ENCODE measurements around the gene WIZ.
"Not testable (repeated sequence)": the region's sequence is repeated elsewhere in the genome, so short reads cannot be mapped to it uniquely, and the experiment has no call there.

The WIZ gene

GRCh38 chr19:15428956-15429824 lies 20.6 kb downstream of the WIZ start:
- DNase-seq (ENCODE audit: low read depth in 2 of 2): no peak

DNA sequence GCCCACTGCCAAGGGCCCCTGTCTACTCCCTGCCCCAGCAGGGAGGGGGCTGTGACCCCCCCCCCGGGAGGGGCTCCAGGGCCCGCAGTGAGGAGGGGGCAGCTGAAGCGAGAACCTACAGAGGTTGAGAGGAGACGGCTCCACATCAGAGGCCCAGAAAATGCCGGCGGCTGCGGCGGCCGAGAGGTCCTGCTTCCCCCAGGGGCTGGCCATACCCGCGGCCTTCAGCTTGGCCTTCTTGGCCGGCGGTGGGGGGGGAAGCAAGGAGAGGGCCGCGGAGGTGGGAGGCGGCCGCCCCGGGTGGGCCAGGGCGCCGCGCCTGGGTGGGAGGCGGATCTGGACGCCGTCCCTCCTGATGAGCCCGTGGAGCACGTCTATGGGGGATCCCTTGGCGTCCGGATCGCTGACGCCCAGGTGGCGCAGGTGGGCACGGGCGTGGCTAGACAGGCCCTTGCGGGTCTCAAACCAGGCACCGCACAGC lies 21.7 kb downstream of the WIZ start:
- DNase-seq (ENCODE audit: low read depth in 2 of 2): no peak

DNA sequence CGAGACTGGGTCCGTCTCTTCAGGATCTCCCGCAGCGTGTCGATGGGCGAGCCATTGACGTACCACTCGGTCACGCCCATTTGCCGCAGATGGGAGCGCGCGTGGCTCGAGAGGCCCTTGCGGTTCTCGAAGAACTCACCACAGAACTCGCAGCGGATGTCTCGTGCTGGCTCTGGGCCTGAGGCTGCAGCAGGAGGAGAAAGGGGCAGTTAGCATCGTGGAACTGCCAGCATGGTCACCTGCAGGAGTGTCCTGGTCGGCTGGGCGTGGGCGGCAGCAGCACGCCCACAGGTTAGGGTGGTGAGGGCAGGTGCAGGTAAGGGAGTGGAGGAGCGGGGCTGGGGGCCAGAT lies 22.4 kb downstream of the WIZ start:
- DNase-seq (ENCODE audit: low read depth in 2 of 2): no peak

- DNase-seq (ENCODE audit: low read depth in 2 of 2): no peak
Observed at GRCh38 chr19:15426485-15427349, 23.0 kb downstream of the WIZ start.

- no peak for DNase-seq (ENCODE audit: low read depth in 2 of 2)
Observed at GRCh38 chr19:15425321-15425950, 24.3 kb downstream of the WIZ start.

- no peak for DNase-seq (ENCODE audit: low read depth in 2 of 2)
Observed at GRCh38 chr19:15424692-15425272, 25.0 kb downstream of the WIZ start.

- DNase-seq (ENCODE audit: low read depth in 2 of 2): no peak
Observed at GRCh38 chr19:15424121-15424520, 25.6 kb downstream of the WIZ start.

GRCh38 chr19:15423130-15423529 lies 26.6 kb downstream of the WIZ start:
- no peak for DNase-seq (ENCODE audit: low read depth in 2 of 2)

- DNase-seq (ENCODE audit: low read depth in 2 of 2): no peak
Observed at GRCh38 chr19:15422296-15423075, 27.3 kb downstream of the WIZ start.

- DNase-seq (ENCODE audit: low read depth in 2 of 2): no peak
Observed at GRCh38 chr19:15421721-15422260, 28.0 kb downstream of the WIZ start.

- DNase-seq (ENCODE audit: low read depth in 2 of 2): no peak
Observed at GRCh38 chr19:15421136-15421695, 28.5 kb downstream of the WIZ start.

GRCh38 chr19:15419413-15420025 lies 30.2 kb downstream of the WIZ start:
- DNase-seq (ENCODE audit: low read depth in 2 of 2): no peak

- peak; percentile 91 to 96 for DNase-seq (ENCODE audit: low read depth in 2 of 2)
Observed at GRCh38 chr19:15418579-15419412, 31.0 kb downstream of the WIZ start, which contains the start of gene AKAP8L. Gene AKAP8L (minus strand): TSS chr19:15418988. CDS start chr19:15418923, 65 bp downstream.

DNA sequence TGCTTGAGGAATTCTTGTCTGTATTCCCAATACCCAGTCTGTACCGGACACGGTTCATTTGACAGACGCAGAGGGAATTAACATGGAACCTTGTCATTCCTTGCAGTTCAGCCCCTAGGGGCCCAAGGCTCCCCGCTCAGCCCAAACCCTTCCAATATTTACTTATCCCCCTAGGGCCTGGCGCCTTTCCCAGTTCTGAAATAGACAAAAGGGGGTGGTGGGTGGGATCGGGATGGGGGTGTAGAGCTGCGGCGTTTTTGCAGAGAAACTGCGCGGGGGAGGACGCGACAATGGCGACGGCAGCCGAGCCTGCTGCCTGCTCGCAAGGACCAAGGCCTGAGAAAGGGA lies 31.6 kb downstream of the WIZ start:
- no peak for DNase-seq (ENCODE audit: low read depth in 2 of 2)

- DNase-seq (ENCODE audit: low read depth in 2 of 2): no peak
Observed at GRCh38 chr19:15417699-15418098, 32.1 kb downstream of the WIZ start.

DNA sequence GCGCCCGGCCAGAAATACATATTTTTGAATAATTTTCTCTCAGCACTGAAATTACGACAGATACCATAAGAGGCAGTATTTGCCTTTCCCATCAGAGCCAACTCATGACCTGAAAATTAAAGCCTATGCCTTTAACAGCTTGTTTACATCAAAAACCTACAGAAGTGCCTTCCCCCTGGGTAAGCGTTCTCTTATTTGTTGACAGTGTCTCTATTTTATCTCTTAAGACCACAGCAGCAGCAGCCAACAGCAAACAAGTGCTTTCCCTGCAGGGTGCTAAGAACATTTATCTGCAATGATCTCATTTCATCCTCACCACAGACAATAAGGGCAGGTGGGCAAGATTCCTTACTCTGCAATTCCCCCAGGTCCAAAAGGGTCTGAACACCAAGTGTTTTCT lies 36.9 kb downstream of the WIZ start:
- DNase-seq (ENCODE audit: low read depth in 2 of 2): no peak

DNA sequence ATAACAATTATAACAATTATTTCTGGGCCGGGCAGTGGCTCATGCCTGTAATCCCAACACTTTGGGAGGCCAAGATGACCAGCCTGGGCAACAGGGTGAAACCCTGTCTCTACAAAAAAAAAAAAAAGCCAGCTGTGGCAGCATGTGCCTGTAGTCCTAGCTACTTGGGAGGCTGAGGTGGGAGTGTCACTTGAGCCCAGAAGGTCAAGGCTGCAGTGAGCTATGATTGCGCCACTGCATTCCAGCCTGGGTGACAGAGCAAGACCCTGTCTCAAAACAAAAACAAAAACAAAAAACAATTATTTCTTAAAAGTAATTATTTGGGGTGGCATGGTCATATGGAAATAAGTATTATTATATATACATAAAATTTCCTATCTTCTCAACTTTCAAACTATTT lies 38.4 kb downstream of the WIZ start:
- DNase-seq (ENCODE audit: low read depth in 2 of 2): not testable (repeated sequence)

- no peak for DNase-seq (ENCODE audit: low read depth in 2 of 2)
Observed at GRCh38 chr19:15404780-15405211, 45.0 kb downstream of the WIZ start.
